ENCODE results near the gene GRIN3A.
A peak's percentile ranks its signal among the peaks of the same experiment; 100 is the strongest.
"Not testable (repeated sequence)": the region's sequence is repeated elsewhere in the genome, so short reads cannot be mapped to it uniquely, and the experiment has no call there.

The GRIN3A gene

DNA sequence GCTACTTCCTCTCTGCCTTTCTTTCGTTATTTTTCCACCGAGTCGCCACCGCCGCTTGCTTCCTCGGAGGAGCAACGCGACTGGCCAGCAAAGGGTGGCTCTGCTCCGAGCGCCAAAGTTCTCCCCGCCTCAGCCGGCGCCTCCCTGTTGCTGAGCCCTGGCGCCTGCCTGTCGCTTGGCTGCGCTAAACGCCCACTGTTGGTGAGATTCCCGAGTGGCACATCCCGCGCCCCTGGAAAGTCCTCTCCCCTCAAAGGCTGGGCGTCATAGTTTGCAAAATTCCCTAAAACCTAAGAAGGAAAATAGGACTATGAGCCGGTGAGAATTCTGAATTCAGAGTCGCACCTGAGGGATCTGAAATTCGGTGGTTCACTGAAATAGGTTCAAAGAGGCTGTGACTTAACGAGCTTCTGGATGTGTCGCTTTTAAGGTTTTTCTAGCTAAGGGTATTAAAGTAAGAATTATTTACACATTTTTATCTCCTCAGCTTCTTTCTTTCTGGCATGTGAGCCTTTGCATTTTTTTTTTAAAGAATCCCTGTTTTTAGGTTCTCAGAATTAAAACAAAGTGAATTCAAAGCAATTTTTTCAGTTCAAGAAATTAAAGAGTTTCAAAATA is at the start of gene GRIN3A:
TSS of gene GRIN3A (minus strand) at position 82 of the 618 bp plus-strand sequence. CDS start 668 bp downstream, outside the sequence.
- DNase-seq, result no peak

GRCh38 chr9:101787891-101788290 is 49.4 kb upstream of the GRIN3A start:
- no peak for DNase-seq

GRCh38 chr9:101778332-101778731 is 39.9 kb upstream of the GRIN3A start:
- no peak for DNase-seq

- no peak for DNase-seq
Observed at GRCh38 chr9:101764472-101764871, 26.0 kb upstream of the GRIN3A start.

DNA sequence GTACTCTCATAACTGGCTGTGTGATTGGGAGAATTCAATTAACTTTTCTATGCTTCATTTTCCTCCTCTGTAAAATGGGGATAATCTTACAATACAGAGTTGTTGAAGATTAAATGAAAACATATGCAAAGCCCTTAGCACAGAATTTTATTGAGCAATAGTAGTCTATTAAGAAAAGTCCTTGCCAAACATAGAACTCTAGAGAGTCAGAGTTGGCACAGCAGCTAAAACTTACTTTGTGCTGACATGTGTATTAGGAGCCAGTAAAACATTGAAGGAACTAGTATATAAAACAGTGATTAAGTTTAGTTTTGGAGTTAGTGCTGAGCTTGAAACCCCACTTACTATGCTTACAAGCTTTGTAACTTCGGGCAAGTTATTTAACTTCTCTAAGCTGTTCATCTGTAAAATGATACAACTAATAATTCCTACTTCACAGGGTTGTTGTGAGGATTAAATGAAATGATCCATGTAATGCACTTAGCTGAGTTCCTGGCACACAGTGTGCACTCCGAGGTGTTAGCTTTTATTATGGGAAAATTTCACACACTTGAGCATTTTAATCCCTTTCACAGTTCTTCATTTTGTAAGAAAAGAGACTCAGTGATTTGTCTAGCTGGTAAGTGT is 20.0 kb upstream of the GRIN3A start:
- no peak for DNase-seq

DNA sequence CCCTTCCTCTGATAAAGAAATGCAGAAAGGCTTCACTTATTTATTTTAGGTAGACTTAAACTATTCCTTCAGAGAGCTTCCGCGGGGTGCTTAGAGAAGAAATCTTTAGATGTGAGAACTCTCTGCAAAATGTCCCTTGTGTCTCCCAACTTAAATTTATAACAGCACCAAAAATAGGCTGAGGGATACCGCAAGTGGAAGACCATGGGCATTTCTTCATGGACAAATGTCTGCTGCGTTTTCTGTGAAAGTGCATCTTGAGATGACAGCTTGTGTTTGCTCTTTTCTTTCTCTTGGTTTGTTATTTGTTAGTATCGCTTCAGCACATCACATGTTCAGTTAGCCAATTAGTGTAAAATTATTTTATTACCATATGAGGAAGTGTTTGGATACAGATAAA is 15.3 kb upstream of the GRIN3A start:
- no peak for DNase-seq

- DNase-seq, result no peak
Observed at GRCh38 chr9:101751895-101752294, 13.4 kb upstream of the GRIN3A start.

- DNase-seq, result no peak
Observed at GRCh38 chr9:101739311-101739710, 864 bp upstream of the GRIN3A start.

DNA sequence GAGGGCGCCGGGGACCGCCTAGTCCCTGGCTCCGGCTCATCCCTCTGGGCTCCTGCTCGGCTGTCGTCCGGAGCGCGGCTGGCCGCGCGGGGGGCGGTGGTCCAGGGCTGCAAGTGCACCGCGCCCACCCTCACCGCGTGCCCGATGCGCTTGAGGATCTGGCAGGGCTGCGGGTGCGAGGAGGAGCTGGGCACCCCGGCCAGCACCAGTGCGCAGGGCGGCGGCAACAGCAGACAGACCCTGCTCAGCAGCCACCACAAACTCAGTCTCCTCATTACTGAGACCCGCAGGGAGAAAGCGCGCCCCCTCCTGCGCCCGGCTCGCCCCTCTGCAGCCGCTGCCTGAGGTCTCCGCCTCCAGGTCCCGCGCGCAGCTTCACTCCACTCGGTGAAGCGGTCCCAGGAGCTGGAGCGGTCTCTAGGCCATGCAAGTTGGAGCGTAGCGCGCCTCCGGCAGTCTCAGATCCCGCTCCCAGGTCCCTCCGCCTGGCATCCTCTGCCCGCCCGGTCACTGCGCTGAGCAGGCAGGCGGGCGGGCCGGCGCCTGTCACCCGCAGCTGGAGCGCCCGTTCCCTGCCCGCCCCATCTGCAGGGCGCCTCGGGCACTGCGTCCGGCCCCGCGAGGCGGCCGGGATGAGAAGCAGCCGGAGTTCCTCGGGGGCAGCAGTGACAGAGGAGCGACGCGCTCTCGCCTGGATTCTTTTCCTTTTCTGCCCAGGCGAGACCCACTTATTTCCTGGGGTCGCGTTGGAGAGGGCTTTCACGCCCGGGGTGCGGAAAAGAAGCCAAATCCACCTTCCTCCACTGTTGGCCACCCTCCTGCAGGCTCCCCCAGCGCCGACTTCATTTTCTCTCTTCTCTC is 512 bp downstream of the GRIN3A start:
- DNase-seq, result no peak

DNA sequence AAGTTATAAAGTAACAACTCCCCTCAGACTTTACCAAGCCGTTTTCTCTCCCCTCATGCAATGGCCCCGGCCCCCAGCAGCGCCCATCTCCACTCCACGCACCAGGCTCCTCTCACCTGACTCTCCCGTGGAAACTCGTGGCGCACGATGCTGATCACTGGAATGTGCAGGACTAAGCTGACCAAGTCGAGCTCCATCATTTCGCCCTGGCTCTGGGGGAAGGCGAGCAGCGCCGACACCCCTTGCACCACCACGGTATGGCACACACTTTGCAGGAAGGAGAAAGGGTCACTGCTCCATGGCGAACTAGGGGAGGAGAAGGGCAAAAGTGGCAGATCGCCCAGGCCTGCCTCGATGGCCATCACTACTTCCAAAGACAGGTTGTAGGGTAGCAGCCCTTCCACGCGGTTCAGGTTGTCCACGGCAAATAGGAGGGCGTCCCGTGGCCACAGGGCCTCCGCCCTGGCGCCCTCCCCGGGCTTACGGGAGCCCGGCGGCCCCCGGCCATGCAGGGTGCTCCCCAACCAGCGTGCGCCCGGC is 1.2 kb downstream of the GRIN3A start:
- DNase-seq, result no peak

DNA sequence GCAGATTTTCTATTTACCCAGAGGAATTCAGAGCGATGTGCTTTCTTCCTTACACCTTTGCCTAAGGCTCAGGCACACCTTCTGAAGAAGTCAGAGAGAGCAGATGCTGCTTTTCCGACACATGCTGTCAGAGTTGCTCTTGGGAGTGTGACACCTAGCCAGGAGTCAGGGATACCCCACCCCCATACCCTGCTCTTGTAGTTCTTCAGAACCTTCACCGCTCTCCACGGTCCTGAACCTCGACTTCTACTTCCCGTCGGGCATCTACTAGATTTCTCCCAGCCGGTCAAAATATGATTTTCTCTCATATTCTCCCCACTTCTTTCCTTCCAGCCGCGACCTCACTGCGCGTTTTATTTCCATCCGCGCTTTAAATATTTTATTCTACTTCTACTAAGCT is 1.7 kb downstream of the GRIN3A start:
- no peak for DNase-seq

- no peak for DNase-seq
Observed at GRCh38 chr9:101731429-101731828, 7.0 kb downstream of the GRIN3A start.

GRCh38 chr9:101727612-101728524 is 10.6 kb downstream of the GRIN3A start:
- DNase-seq, result no peak

DNA sequence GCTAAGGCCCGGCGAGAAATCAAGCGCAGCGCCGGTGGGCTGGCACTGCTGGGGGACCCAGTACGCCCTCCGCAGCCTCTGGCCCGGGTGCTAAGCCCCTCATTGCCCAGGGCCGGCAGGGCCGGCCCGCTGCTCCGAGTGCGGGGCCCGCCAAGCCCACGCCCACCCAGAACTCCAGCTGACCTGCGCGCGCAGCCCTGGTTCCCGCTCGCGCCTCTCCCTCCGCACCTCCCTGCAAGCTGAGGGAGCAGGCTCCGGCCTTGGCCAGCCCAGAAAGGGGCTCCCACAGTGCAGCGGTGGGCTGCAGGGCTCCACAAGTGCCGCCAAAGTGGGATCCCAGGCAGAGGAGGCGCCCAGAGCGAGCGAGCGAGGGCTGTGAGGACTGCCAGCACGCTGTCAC is 14.2 kb downstream of the GRIN3A start:
- DNase-seq, result not testable (repeated sequence)

- no peak for DNase-seq
Observed at GRCh38 chr9:101718192-101718591, 20.3 kb downstream of the GRIN3A start.

GRCh38 chr9:101716629-101717028 is 21.8 kb downstream of the GRIN3A start:
- DNase-seq, result no peak

GRCh38 chr9:101711330-101711941 is 27.0 kb downstream of the GRIN3A start:
- DNase-seq, result peak; percentile 8

GRCh38 chr9:101708855-101709254 is 29.6 kb downstream of the GRIN3A start:
- no peak for DNase-seq

- no peak for DNase-seq
Observed at GRCh38 chr9:101707721-101708120, 30.7 kb downstream of the GRIN3A start.

DNA sequence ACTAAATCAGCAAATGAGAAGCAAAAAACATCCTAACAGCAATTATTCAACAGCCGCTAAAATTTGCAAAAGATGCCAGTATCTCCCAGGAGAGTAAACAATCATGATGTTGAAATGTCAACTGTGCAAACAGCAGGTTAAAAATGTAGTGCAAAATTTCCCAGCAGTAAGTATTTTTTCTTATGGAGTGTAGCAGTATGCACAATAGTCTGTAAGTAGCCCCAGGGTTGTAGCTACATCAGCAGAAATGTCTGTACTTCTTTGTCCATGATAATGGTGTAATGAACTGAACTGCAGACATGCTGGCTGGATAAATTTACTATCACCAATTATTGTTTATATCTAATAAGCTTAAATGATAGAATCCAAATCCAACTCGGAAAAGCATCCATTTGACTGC is 31.4 kb downstream of the GRIN3A start:
- DNase-seq, result no peak

- DNase-seq, result no peak
Observed at GRCh38 chr9:101706261-101706798, 32.1 kb downstream of the GRIN3A start.

Measured in stimulated activated CD4-positive, alpha-beta T cell treated with anti-CD3 and anti-CD28 coated beads, Interleukin-1b, Interleukin-23, amount 100 ng/mL, for 48 hours (primary cell).